Tibial artery (tissue), 4 donors: ENCODE data around the gene SKIDA1.

ENCODE experiments used
- DNase-seq, 2 donors: peaks; one replicate each; pipeline ENCODE4 v3.0.0-alpha.2; 2019
- H3K27ac ChIP-seq, 2 donors: fragments of 200-600 bp; sonication (generic) in 1 of 2; 1 replicate in 1 of 2; 2 replicates in 1 of 2; pipeline ENCODE4 v1.5.1; 2018 to 2019; ENCODE audit warnings: mild to moderate bottlenecking in 1 of 2
- H3K27me3 ChIP-seq, 2 donors: fragments of 200-600 bp; sonication (generic) in 1 of 2; one replicate each; pipeline versions ENCODE4 v1.5.1 to v1.6.0; 2016 to 2019
- H3K36me3 ChIP-seq, 3 donors: fragments of 200-600 bp; sonication (generic) in 2 of 3; one replicate each; pipeline ENCODE4 v1.5.1; 2016 to 2019; ENCODE audit warnings: mild to moderate bottlenecking in 2 of 3
- H3K4me1 ChIP-seq, 4 donors: fragments of 200-600 bp; sonication (generic) in 2 of 4; 1 replicate in 3 of 4; 2 replicates in 1 of 4; pipeline ENCODE4 v1.5.1; 2016 to 2019
- H3K4me3 ChIP-seq, 2 donors: fragments of 200-600 bp; sonication (generic) in 1 of 2; 1 replicate in 1 of 2; 2 replicates in 1 of 2; pipeline ENCODE4 v1.5.1; 2018 to 2019; ENCODE audit warnings: mild to moderate bottlenecking in 2 of 2
- H3K9me3 ChIP-seq, 3 donors: fragments of 200-600 bp; sonication (generic) in 1 of 3; one replicate each; pipeline ENCODE4 v1.5.1; 2016 to 2019
- CTCF ChIP-seq, 2 experiments: fragments of 200-600 bp in 1 of 2; fragments of 450-650 bp in 1 of 2; IDR thresholded peaks; one replicate each; pipeline ENCODE4 v1.5.1; 2017 to 2019; ENCODE audit warnings: antibody characterized with exemption in 2 of 2, mild to moderate bottlenecking in 1 of 2, moderate library complexity in 1 of 2
- intact Hi-C: fragments of 100-400 bp; cut with DNase I; formaldehyde crosslinking; loops from one replicate; pipeline ENCODE4 v1.15.0; 2023; ENCODE audit warnings: low total_unique reads

The SKIDA1 gene

GRCh38 chr10:21482821-21483220 is 42.7 kb downstream of the SKIDA1 start:
- TF ChIP-seq CTCF (IDR thresholded peaks at IDR 0.05) = no peak
- intact Hi-C loops = no loop called here
- no peak overlapping the region for H3K27ac ChIP-seq
- peaks cover 0 to 8% (median 0%) of the 10 kb centered on the region in 3 donors for H3K9me3 ChIP-seq
- no peak for DNase-seq
- peaks cover 0 to 4% of the 10 kb centered on the region in 2 donors for H3K27me3 ChIP-seq
- H3K36me3 ChIP-seq = no peaks in the 10 kb centered on the region
- H3K4me1 ChIP-seq = no peaks in the 10 kb centered on the region
- no peak overlapping the region for H3K4me3 ChIP-seq

- H3K4me1 ChIP-seq = no peaks in the 10 kb centered on the region
- no peaks in the 10 kb centered on the region for H3K36me3 ChIP-seq
- TF ChIP-seq CTCF (IDR thresholded peaks at IDR 0.05) = no peak
- peaks cover 0 to 8% (median 0%) of the 10 kb centered on the region in 3 donors for H3K9me3 ChIP-seq
- no peak overlapping the region for H3K27ac ChIP-seq
- intact Hi-C loops = no loop called here
- no peak for DNase-seq
- no peak overlapping the region for H3K4me3 ChIP-seq
- peaks cover 0 to 4% of the 10 kb centered on the region in 2 donors for H3K27me3 ChIP-seq
Measured at GRCh38 chr10:21481407-21481806, 44.1 kb downstream of the SKIDA1 start.

- Histone ChIP-seq H3K36me3 (no peaks in the 10 kb centered on the region), H3K27me3 (peaks cover 0 to 4% of the 10 kb centered on the region in 2 donors), H3K9me3 (peaks cover 0 to 8% (median 0%) of the 10 kb centered on the region in 3 donors), H3K4me1 (no peaks in the 10 kb centered on the region), H3K4me3 (no peak overlapping the region), H3K27ac (no peak overlapping the region)
- intact Hi-C loops = no loop called here
- no peak for DNase-seq
- TF ChIP-seq CTCF (IDR thresholded peaks at IDR 0.05) = no peak
Measured at GRCh38 chr10:21479570-21480315, 45.7 kb downstream of the SKIDA1 start.

- Histone ChIP-seq H3K4me1 (no peaks in the 10 kb centered on the region), H3K27ac (no peak overlapping the region), H3K36me3 (no peaks in the 10 kb centered on the region), H3K27me3 (peaks cover 0 to 4% of the 10 kb centered on the region in 2 donors), H3K4me3 (no peak overlapping the region), H3K9me3 (no peaks in the 10 kb centered on the region)
- DNase-seq = peak in 1 of 2 donors; percentile 2
- intact Hi-C loops = no loop called here
- no peak for TF ChIP-seq CTCF (IDR thresholded peaks at IDR 0.05)
Measured at GRCh38 chr10:21475393-21475792, 50.1 kb downstream of the SKIDA1 start.

GRCh38 chr10:21473541-21473940 is 51.9 kb downstream of the SKIDA1 start:
- no peak for TF ChIP-seq CTCF (IDR thresholded peaks at IDR 0.05)
- Histone ChIP-seq H3K36me3 (no peaks in the 10 kb centered on the region), H3K27me3 (peaks cover 0 to 1% of the 10 kb centered on the region in 2 donors), H3K9me3 (no peaks in the 10 kb centered on the region), H3K4me3 (no peak overlapping the region), H3K27ac (no peak overlapping the region), H3K4me1 (no peaks in the 10 kb centered on the region)
- intact Hi-C loops = no loop called here
- DNase-seq = peak in 1 of 2 donors; percentile 19
